RPMI8226 (cell line): ENCODE results near the gene PTPRK.

Experiments used
- DNase-seq: peaks from one replicate; pipeline ENCODE4 v3.0.0-alpha.2; 2015

The PTPRK gene

DNA sequence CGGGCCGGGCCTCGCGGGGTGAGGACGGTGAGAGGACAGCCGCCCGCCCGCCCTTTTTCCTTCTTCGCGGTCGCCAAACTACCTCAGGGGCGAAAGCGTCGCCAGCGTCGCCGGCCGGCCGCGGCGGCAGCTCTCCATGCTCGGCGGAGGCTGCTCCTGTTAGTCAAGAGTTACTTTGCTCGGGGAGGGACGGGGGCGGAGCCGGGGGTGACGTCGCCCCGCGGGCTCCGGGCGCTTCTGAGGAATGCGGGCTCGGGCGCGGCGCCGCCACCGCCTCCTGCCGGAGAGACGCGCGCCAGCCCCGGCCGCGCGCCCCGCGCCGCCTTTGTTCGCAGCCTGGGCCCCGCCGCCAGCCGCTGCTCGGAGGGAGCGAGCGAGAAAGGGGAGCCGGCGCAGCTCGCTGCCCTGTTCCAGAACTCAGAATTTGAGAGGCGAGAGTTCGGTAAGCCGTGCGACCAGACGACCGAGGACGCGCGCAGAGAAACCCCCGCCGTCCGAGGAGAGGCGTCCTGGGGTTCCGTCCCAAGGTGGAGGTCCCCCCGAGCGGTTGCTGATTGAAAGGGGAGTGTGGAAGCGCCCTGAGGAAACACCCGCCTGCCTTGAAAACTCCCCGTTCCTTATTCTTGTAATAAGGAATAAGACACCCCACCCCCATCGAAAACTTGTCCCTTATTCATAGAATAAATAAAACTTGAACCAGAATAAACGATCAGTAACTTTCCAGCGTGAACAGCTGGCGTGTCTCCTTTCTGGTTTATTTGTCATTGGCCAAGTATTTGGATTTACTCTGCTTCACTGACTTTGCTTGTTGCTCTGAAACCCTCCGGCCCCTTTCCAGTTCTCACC is at the start of gene PTPRK:
PTPRK (minus strand) TSS at position 164 of the 846 bp plus-strand sequence. CDS start 241 bp downstream, outside the sequence.
- DNase-seq: peak; percentile 85

DNA sequence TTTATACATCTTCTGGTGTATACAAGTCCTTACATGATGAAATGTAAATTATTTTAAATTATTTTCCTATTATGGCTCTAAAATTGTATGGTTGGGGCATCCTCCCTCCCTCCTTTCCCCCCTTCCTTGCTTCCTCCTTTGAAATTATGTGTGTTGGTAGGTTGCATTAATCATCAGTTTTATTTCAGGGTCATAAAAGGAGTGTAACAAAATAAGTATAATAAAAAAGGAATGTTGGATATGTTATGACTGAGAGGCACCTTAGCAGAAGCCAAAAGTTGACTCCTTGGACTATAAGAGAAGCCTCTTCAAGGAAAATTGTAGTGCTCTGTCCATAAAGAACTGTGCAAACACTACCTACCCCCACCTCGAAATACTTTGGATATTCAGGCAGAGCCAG is 46.6 kb upstream of the PTPRK start:
- DNase-seq: no peak

DNA sequence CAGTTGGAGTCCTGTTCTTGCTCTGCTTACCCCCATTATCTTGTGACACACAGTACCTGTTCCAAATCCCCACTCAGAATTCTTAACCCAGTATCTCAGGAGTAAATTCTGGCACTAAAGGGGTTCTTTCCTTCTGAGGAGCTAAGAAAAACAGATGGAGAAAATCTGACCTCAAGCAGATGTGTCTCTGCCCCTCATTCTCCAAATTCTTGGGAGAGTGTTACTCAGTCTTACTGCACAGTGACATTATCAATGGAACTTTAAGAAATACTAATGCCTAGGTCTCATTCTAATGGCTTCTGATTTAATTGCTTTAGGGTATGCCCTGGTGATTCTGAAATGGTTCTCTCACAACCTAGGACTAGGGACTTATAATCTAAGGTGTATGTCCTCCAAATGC is 40.6 kb upstream of the PTPRK start:
- no peak for DNase-seq

DNA sequence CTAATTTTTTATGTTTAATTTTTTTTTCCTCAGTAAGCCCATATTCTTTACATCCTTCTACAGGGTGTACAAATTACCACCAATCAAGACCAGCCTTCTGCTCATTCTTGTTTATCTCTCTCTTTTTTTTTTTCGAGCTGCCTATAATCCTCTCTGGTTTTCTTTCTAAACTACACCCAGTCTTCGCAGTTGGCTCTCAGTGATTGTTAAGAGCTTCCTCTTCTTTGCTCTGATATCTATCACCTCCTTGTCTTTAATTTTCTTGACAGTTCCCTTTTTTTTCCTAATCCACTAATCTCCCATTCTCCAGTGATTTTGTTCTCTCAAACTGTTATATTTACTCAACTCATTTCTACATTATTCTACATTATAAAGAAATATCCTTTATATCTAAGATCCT is 38.5 kb upstream of the PTPRK start:
- DNase-seq: no peak

DNA sequence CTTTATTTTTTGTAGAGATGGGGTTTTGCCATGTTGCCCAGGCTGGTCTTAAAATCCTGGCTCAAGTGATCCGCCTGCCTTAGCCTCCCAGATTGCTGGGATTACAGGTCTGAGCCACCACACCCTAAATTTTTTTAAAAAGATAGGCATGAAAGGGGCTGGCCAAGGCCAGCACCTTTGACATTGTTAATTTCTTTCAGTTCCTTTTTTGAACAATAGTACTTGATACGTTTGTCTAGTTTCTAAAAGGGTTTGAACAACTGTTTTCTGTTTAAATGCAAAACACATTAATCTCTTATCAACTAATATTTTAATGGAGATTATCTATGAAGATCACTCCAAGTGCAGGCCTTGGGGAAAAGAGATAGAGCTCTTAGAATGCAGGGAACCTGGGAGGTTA is 37.6 kb upstream of the PTPRK start:
- DNase-seq: no peak

DNA sequence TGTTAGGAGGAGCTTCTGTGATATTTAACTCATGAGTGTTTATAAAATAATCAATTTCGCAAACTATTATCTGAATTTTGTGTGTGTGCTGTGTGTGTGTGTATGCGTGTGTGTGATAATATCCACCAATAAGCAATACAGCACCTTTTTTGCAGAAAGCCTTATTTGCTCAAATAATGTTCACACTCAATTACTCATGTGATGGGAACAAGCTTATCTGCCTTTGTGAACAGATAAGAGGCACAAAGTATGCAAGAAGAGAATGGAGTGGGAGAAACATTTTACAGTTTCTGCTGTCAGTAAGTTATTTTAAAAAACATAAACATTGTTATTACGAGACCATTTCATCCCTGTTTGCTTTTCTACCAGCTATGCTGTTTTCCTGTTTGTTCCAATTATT is 36.7 kb upstream of the PTPRK start:
- no peak for DNase-seq

DNA sequence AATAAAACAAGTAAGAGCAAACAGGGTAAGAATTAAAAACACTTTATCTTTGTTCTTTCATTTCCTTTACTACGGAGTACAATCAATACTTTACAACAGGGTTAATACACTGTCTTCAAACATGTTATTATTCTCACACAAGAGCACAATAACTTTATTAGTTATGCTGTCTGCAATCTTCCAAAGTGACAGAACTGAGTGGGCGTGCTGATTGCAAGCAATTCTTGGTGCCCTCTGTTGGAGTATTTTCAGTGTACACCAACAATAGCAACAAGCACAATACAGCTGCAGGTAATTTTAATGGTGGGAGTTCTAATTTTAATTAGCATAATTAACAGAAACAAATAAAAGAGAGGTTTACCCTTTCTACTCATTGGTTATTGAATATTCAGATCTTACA is 33.9 kb upstream of the PTPRK start:
- no peak for DNase-seq

DNA sequence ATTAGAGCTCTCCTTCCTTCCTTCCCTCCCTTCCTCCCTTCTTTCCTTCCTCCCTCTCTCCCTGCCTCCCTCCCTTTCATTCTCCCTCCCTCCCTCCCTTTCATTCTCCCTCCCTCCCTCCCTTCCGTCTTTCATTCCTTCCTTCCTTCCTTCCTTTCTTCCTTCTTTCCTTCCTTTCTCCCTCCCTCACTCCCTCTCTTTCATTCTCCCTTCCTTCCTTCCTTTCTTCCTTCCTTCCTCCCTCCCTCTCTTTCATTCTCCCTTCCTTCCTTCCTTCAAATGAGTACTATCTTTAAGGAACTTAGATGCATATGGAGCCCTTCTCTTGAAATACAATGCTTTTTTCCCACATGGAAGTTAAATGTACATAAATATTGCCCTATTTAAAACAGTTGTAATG is 20.9 kb upstream of the PTPRK start:
- no peak for DNase-seq

DNA sequence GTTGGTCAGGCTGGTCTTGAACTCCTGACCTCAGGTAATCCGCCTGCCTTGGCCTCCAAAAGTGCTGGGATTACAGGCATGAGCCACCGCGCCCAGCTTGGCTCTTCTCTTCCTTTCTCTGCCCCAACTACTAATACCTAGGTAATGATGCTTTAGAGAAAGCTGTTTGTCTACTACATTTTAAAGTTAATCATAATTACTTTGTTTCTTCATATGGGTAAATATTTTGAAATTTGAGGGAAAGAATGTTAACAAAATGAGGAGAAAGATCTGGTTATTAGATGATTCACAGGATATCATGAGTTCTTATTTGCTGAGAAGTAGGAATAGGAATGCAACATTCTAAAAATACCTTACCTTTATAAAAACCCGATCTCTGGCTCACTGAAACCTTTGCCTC is 18.4 kb upstream of the PTPRK start:
- no peak for DNase-seq

DNA sequence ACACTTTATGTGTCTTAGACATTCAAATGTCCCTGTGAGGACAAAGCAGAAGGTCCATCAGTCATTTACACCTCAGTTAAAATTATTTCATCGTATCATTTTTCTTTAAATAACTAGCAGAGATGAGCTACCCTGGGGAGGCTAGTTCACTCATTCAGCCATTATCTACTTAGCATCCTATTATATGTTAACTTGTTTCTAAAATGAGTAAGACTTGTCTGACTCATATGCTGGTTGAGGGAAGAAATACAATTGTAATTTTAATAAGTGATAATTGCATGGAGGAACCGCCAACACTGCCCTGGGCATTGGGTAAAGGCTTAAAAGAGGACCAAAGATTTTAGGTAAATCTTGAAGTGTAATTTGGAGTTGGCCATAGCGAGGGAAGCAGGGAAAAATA is 12.4 kb upstream of the PTPRK start:
- no peak for DNase-seq

DNA sequence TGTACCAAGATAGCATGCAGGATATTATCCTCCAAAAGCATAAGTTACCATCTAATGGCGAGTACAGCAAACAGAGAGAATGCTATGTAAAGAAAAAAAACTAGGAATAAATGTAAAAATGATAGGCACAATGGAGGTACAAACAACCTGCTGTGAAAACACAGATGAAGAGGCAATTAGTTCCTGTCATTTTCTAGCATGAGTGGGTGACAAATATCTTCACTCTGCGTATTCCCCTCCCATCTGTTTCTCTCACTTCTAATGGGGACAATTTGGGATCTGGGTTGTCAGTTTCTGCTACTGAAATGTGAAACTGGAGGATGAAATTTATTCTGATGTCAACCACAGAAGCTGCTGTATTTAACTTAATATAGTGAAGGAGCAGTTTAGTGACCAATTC is 11.7 kb upstream of the PTPRK start:
- DNase-seq: no peak

DNA sequence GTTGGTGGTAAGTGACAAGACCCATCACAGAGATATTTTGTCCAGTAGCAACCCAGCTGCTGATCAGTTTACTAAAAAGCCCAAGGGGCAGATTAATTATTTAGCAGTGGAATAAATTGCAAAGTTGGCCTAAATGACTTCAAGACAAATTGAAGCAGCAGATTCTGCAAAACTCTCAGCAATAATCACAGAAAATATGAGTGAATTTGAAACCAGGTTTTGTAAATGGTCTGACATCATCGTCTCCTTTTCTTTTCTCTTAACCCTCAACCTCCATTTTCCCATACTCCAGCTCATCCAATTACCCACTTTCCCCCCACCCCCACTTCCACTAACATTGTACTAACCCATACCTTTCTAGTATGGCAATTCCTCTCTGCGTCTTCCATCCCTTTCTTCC is 11.3 kb upstream of the PTPRK start:
- DNase-seq: no peak

DNA sequence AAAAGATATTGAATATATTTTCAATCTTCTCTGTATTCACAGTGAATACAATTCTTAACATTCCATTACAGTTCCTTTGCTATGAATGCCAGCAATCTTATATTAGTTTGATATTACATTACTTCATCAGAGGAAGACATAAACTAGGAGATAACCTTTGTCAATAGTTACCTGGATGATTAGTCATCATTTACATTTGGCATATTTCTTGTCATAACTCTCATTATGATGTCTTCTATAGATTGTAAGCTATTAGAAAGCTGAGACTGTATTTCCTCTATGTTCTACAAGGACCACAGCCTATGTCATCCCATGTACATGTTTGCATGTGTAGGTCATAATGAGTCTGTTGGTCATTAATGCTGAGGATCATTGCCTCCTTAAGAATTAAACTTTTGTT is 7.8 kb upstream of the PTPRK start:
- DNase-seq: no peak

DNA sequence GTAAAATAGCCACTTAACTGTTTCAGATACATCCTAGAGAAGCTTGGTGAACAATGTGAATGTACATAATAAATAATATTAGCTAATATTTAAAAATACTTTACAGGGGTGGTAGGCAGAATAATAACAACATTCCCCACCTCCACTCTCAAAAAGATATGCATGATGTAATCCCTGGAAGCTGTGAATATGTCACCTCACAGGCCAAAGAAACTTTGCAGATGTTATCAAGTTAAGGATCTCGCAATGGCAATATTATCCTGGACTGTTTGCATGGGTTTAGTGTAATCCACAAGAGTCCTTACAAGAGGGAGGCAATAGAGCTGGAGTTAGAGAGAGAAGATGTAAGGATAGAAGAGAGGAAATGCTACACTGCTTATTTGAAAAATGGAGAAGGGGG is 7.0 kb upstream of the PTPRK start:
- no peak for DNase-seq

DNA sequence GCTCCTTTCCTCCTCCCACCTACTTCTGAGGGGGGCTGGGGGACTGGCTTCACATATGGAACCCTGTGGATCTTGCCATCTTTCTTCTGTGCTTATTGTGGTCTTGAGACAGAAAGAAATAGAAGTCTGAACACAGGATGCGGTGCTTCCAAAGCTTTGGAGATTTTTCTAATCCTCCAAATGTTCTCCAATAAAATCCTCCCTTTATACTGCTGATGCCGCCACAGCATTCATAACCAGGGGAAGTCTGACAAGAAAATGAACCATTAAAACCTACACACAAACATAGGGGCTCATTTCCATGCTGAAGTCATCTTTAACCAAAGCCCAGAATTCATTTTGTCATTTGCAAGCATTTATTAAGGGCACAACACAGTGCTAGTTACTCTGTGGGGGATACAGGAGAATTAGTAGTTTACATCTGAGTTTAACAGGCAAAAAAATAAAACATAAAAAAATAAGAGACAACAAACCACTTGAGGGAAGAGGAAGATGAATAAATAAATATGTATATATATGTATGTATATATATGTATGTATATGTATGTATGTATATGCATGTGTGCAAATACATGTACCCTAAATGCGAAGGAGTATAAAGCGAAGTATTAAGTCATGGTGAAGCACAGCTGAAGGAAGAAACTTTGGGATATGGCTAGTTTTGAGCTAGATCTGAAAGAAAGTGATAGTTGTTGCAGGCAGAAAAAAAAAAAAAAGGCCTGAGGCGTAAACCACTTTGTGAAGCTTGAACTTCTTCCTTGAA is 5.9 kb upstream of the PTPRK start:
- no peak for DNase-seq

DNA sequence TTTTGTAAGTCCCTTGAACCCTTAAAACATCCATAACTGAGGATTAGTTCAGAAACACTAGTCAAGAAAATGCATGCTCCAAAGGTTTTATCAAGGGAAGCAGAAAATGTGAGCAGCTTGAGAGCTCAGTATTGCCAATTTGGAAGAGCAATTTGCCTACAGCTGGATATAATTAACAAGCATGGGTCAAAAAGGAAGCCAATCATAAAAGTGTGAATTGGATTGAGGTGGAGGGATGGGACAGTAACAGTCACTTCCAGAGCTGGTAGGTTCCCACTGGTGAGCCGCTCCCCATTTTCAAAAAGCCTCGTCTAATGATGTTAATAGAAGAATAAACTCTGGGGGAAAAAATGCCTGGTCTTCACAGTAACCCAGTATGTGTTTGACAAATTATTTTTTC is 5.0 kb upstream of the PTPRK start:
- no peak for DNase-seq

DNA sequence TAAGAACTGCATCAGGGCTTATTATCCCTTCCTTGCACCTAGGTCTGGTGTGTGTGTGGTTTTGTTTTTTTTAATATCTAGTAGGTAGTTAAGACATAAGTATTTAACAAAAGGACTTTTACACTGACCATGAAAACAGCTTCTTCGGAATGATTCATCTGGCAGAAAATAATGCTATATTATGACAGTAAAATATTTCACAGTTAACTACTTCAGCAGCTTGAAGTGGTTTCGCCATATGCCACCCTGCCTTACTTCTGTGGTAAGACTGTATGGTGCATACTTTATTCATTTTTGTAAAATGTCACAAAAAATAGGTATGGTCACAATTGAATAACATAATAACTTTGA is 858 bp upstream of the PTPRK start:
- DNase-seq: no peak

DNA sequence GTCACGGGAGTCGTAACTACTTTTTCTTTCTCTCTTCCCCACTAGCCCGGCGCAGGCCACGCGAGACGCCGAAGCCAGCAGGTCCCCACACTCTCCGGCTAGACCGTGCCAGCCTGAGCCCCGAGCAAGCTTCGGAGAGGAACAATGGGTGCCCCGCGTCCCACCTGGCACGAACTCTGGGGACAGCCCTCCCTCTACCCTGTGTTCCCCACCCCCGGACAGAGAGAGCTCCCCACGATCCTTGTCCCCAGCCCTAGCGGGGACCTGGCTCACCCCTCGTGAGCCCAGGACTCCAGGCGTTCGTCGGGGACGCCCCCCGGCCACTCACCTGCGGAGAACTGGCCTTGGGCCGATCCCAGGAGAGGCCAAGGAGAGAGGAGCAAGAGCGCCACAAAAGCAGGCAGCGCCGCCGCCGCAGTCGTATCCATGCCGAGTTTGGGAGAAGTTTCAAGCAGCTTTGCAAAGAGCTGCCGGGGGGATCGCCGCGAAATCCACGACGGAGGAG is 416 bp downstream of the PTPRK start:
- DNase-seq: peak; percentile 18

DNA sequence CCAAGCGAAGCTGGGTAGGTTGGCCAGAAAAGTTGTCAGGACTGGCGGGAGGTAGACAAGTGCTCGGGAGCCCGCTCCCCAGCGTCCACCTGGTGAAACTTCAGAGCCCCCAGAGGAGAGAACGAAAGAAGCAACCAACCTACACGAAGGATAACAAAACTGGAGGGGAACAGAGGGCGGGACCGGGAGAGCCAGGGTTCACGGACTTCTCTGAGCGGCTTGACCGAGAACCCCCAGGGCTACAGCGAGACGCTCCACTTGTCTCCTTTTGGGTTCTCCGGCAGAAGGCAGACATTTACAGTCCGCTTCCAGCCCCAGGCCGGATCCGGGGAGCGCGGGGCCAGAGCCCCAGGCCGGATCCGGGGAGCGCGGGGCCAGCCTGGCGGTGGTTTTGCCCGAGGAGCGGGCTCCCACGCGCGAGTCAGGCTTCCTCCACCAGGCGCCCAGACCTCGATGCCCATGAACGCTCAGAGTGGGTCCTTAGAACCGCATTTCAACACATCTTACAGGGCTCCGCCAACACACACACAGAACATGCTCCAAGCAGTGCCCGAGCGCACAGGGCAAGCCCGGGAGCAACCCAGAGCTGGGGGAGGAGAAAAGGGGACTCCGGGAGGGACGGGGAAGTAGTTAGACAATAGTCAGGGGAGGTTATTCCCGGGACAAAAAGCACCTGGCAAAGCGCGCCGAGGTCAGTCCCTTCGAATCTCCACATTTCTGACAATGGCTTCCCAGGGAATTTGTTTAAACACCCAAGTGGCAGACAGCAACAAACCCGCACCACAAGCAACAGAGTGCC is 1.1 kb downstream of the PTPRK start:
- peak; percentile 47 for DNase-seq

DNA sequence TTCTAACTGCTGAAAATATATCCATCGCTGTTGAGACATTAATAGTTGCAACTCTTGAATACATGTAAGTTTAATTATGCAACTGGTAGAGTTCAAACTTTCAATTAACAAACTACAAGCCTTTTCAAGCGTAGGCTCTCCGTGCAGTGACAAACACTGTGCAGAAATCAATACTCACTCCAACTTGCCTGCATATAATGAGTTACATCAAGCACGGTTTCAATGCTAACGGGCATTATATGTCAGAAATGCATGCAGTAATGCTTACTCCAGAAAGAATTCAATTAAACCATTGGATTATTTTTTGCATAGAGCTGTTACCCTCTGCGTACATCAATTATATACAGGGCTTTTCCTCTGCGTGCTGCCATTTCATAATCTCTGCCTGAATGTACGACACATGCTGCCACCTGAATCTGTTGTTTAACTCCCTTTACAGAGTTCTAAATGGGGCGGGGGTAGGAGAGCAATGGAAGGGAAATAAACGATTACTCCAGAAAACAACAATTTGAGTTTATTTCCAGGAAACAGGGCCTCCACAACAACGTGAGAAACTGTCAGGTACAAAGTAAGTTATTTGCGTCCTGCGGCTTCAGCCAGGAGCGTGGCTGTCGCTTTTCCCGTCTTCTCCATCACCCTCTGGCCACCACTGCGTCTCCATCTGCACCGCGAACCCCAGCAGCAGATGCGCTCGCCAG is 1.8 kb downstream of the PTPRK start:
- no peak for DNase-seq

DNA sequence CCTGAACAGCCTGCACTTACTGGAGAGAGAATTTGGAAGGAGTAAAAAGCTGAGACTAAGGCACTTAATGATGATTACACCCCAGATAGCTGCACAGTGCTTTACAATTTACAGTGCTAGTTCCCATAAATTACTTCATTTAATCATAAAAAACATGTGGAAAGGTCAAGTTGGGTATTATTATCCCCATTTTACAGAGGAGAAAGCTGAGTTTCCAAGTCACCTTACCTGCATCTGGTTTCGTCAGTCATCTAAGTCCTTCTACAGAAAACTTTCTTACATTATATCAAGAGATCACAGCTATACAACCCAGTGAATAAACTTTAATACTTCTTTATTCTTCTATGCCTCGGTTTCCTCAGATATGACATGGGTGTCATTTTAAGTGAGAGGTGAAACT is 3.3 kb downstream of the PTPRK start:
- DNase-seq: no peak

DNA sequence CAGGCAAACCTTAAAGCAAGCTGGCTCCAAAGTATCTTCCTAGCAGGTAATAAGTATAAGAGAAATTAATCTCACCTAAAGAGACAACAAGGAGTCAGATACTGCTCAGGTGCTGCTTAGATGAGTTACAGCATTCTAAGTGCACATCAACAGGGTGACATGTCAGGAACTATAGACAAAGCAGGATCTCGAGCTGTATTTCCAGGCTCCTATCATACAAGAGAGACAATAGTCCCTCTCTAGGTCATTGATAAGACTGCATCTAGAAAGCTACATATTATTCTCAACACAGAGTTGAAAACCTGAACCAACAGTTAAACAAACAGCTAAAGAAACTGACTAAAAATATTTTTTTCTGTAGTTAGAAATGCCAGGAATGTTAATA is 3.9 kb downstream of the PTPRK start:
- DNase-seq: peak; percentile 3
